ENCODE data around the gene DNAH11. TPM values are rescaled to one million over a fixed set of nuclear protein-coding genes. Genes with fewer than 3 reads are reported as not detected.

The DNAH11 gene
- total and polyA plus RNA-seq, 2 of the 4 experiments (the other 2 are of a cell fraction), result not detected

DNA sequence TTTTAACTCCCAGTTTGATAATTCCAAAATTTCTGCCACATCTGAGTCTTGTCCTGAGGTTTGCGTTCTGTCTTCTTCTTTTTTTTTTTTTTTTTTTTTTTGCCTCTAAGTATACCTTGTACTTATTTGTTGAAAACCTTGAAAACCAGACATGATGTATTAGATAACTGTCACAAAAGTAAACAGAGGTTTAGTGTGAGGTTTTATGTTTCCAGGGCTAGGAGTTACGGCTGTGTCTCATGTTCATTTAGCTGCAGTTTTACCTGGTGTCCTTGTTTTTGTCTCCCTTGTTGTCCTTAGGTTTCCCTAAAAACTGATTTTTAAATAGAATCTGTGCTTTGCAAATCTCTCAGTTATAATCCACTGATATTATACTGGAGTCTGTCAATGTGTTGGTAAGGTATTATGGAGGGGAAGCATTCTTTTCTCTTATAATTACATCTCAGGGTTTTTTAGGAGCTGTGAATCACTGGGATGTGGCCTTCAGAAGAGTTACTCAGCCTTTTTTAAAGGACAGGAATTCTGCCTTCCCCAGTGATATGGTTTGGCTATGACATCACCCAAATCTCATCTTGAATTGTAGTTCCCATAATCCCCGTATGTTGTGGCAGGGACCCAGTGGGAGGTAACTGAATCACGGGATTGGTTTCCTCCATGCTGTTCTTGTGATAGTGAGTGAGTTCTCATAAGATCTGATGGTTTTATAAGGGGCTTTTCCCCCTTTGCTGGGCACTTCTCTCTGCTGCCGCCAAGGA lies 307.9 kb downstream of the DNAH11 start:
- in situ Hi-C loops (cut with MboI; ENCODE audit: low sequenced_read_pairs), result no loop called here
- Histone ChIP-seq H3K36me3 (ENCODE audit: control insufficient read depth, insufficient read depth, low read length) (no peaks in the 10 kb centered on the region), H4K5ac (ENCODE audit: low read depth, low read length) (no peak overlapping the region), H3K56ac (ENCODE audit: extremely low read depth, insufficient read depth, low read length) (no peak overlapping the region), H3K4ac (ENCODE audit: low read depth, low read length) (no peak overlapping the region), H3K4me3 (ENCODE audit: insufficient read depth, low read depth, low read length) (no peak overlapping the region), H3K23ac (ENCODE audit: low read depth, low read length) (no peak overlapping the region), H3K14ac (replicated peaks; ENCODE audit: low read depth, low read length) (no peak overlapping the region), H3K9ac (ENCODE audit: low read depth, low read length) (no peak overlapping the region), H3K79me1 (ENCODE audit: low read depth in 1 of 2, low read length in 2 of 2) (no peaks in the 10 kb centered on the region), H2BK20ac (ENCODE audit: low read depth, low read length) (no peak overlapping the region), H2BK120ac (ENCODE audit: low read depth, low read length) (no peak overlapping the region), H3K9me3 (ENCODE audit: control insufficient read depth, insufficient read depth, low read length) (no peaks in the 10 kb centered on the region), H2AK5ac (ENCODE audit: low read depth, low read length) (no peak overlapping the region), H3K27ac (ENCODE audit: insufficient read depth, low read length) (no peak overlapping the region), H4K20me1 (ENCODE audit: insufficient read depth, low read length) (no peaks in the 10 kb centered on the region), H2BK15ac (ENCODE audit: low read depth, low read length) (no peak overlapping the region), H3K18ac (ENCODE audit: low read depth, low read length) (no peak overlapping the region), H3K9me1 (ENCODE audit: insufficient read depth, low read length) (no peaks in the 10 kb centered on the region), H2BK5ac (ENCODE audit: low read depth, low read length, poor library complexity, severe bottlenecking) (no peak overlapping the region), H4K91ac (ENCODE audit: insufficient read depth, low read depth, low read length) (no peak overlapping the region), H3K4me1 (ENCODE audit: control insufficient read depth, insufficient read depth, low read length) (no peaks in the 10 kb centered on the region), H2AFZ (replicated peaks; ENCODE audit: low read length, poor library complexity) (no peak overlapping the region), H4K8ac (ENCODE audit: low read depth in 2 of 2, low read length in 2 of 2) (no peak overlapping the region), H2AK9ac (replicated peaks; ENCODE audit: low read depth, low read length, poor library complexity) (no peak overlapping the region), H3K27me3 (ENCODE audit: control insufficient read depth, insufficient read depth, low read length) (no peaks in the 10 kb centered on the region), H3K4me2 (ENCODE audit: low read depth, low read length) (no peak overlapping the region)
- WGBS, 2 experiments (ENCODE audit: extremely low coverage in 2 of 2, insufficient read length in 1 of 2), result no CpG with 5 or more reads among the region's 5 CpGs
- DNase-seq (peak; percentile 11), ATAC-seq (ENCODE audit: low read depth) (no peak)
- dilution Hi-C loops (cut with HindIII; ENCODE audit: low sequenced_read_pairs, unreplicated experiment), result no loop called here
- intact Hi-C loops (cut with micrococcal nuclease), result no loop called here
- ChIA-PET POLR2A (ENCODE audit: unreplicated experiment) (no interaction called here), CTCF (no interaction called here)
- BruUV-seq (replicated peaks), result no TSS peak
- no peak for TF ChIP-seq MXI1 (IDR thresholded peaks at IDR 0.05; ENCODE audit: borderline replicate concordance, low read depth, low read length)
- no peak for TF ChIP-seq RAD21 (IDR thresholded peaks at IDR 0.05; ENCODE audit: low read length)
- TF ChIP-seq FOS (IDR thresholded peaks at IDR 0.05; ENCODE audit: low read depth, low read length), result no peak
- no peak for TF ChIP-seq CHD1 (IDR thresholded peaks at IDR 0.05; ENCODE audit: low read depth, low read length)
- no peak for TF ChIP-seq RFX5 (IDR thresholded peaks at IDR 0.05; ENCODE audit: low read depth, low read length)
- TF ChIP-seq MAZ (IDR thresholded peaks at IDR 0.05; ENCODE audit: borderline replicate concordance, low read depth, low read length), result no peak
- TF ChIP-seq SMC3 (IDR thresholded peaks at IDR 0.05; ENCODE audit: low read depth, low read length), result no peak
- TF ChIP-seq, protein P1, sequence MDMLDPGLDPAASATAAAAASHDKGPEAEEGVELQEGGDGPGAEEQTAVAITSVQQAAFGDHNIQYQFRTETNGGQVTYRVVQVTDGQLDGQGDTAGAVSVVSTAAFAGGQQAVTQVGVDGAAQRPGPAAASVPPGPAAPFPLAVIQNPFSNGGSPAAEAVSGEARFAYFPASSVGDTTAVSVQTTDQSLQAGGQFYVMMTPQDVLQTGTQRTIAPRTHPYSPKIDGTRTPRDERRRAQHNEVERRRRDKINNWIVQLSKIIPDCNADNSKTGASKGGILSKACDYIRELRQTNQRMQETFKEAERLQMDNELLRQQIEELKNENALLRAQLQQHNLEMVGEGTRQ (IDR thresholded peaks at IDR 0.05; ENCODE audit: low read depth, low read length), result no peak

Measured in IMR-90 (cell line).